IMR-90 (cell line): ENCODE data around the gene NEURL4. TPM values are rescaled to one million over a fixed set of nuclear protein-coding genes. Genes with fewer than 3 reads are reported as not detected.

ENCODE experiments used
- ATAC-seq: fragments of 200-7000 bp; cut with Tn5 transposase; 2 replicates; pipeline ENCODE4 v1.9.1; 2020; ENCODE audit warnings: low read depth, mild to moderate bottlenecking, moderate library complexity
- BruUV-seq: library from RNA; stranded (reverse); fragments of 400-500 nt; replicated peaks from 2 replicates; lab custom pipeline; 2021; lab: Mats Ljungman, UMichigan
- CTCF ChIA-PET: fragments of 300-600 bp; formaldehyde crosslinking; extraction: SDS; loops from one replicate; lab custom pipeline; 2021; ENCODE audit warnings: antibody characterized with exemption; lab: Yijun Ruan, JAX
- POLR2A ChIA-PET: fragments of 300-600 bp; sonication (Branson Sonifier 250); formaldehyde crosslinking; loops from one replicate; lab custom pipeline; 2022; ENCODE audit warnings: antibody characterized with exemption; ENCODE audit not compliant: unreplicated experiment; lab: Charles Lee
- DNase-seq: peaks from one replicate; pipeline ENCODE4 v3.0.0; 2013
- H2AFZ ChIP-seq: replicated peaks from 2 replicates; pipeline ENCODE3; 2013; ENCODE audit warnings: low read length, mild to moderate bottlenecking; ENCODE audit not compliant: poor library complexity
- H2AK5ac ChIP-seq: 2 replicates; pipeline ENCODE4 v1.6.1; 2013; ENCODE audit warnings: low read depth, low read length, inconsistent platforms
- H2AK9ac ChIP-seq: replicated peaks from 2 replicates; pipeline ENCODE3; 2013; ENCODE audit warnings: mild to moderate bottlenecking, low read depth, low read length, moderate library complexity; ENCODE audit not compliant: poor library complexity
- H2BK120ac ChIP-seq: 2 replicates; pipeline ENCODE4 v1.6.1; 2013; ENCODE audit warnings: low read depth, low read length, inconsistent platforms
- H2BK15ac ChIP-seq: 3 replicates; pipeline ENCODE4 v1.6.1; 2013; ENCODE audit warnings: low read depth, low read length, inconsistent platforms
- H2BK20ac ChIP-seq: 2 replicates; pipeline ENCODE4 v1.6.1; 2013; ENCODE audit warnings: low read depth, mild to moderate bottlenecking, inconsistent platforms, low read length, moderate library complexity
- H2BK5ac ChIP-seq: 2 replicates; pipeline ENCODE4 v1.6.1; 2013; ENCODE audit warnings: mild to moderate bottlenecking, low read depth, low read length, inconsistent platforms; ENCODE audit not compliant: poor library complexity, severe bottlenecking
- H3K14ac ChIP-seq: replicated peaks from 2 replicates; pipeline ENCODE4 v1.6.1; 2013; ENCODE audit warnings: low read depth, low read length, inconsistent platforms
- H3K18ac ChIP-seq: 2 replicates; pipeline ENCODE4 v1.6.1; 2013; ENCODE audit warnings: low read depth, low read length, control low read depth
- H3K23ac ChIP-seq: 2 replicates; pipeline ENCODE4 v1.6.1; 2013; ENCODE audit warnings: low read depth, low read length, inconsistent platforms
- H3K27ac ChIP-seq: 2 replicates; pipeline ENCODE4 v1.5.1; 2013; ENCODE audit warnings: mild to moderate bottlenecking, control low read depth, low read length; ENCODE audit not compliant: insufficient read depth
- H3K27me3 ChIP-seq: 2 replicates; pipeline ENCODE4 v1.6.1; 2013; ENCODE audit warnings: low read length; ENCODE audit not compliant: control insufficient read depth, insufficient read depth
- H3K36me3 ChIP-seq: 2 replicates; pipeline ENCODE4 v1.6.1; 2013; ENCODE audit warnings: low read length, mixed read lengths; ENCODE audit not compliant: control insufficient read depth, insufficient read depth
- H3K4ac ChIP-seq: 2 replicates; pipeline ENCODE4 v1.6.1; 2013; ENCODE audit warnings: low read depth, low read length, inconsistent platforms
- H3K4me1 ChIP-seq: 2 replicates; pipeline ENCODE4 v1.6.1; 2013; ENCODE audit warnings: low read length, mixed read lengths; ENCODE audit not compliant: control insufficient read depth, insufficient read depth
- H3K4me2 ChIP-seq: 2 replicates; pipeline ENCODE4 v1.6.1; 2013; ENCODE audit warnings: low read depth, mild to moderate bottlenecking, control low read depth, low read length, moderate library complexity
- H3K4me3 ChIP-seq: 2 replicates; pipeline ENCODE4 v1.5.1; 2013; ENCODE audit warnings: low read depth, mild to moderate bottlenecking, control low read depth, low read length, moderate library complexity; ENCODE audit not compliant: insufficient read depth
- H3K56ac ChIP-seq: 2 replicates; pipeline ENCODE4 v1.6.1; 2013; ENCODE audit warnings: low read length, inconsistent platforms; ENCODE audit not compliant: insufficient read depth; ENCODE audit errors: extremely low read depth
- H3K79me1 ChIP-seq, 2 experiments: 2 replicates each; pipeline ENCODE4 v1.6.1; 2013; ENCODE audit warnings: low read length in 2 of 2, inconsistent platforms in 1 of 2, low read depth in 1 of 2
- H3K9ac ChIP-seq: 2 replicates; pipeline ENCODE4 v1.6.1; 2013; ENCODE audit warnings: low read depth, low read length, control low read depth
- H3K9me1 ChIP-seq: 2 replicates; pipeline ENCODE4 v1.6.1; 2013; ENCODE audit warnings: low read length, inconsistent platforms; ENCODE audit not compliant: insufficient read depth
- H3K9me3 ChIP-seq: 2 replicates; pipeline ENCODE4 v1.6.1; 2013; ENCODE audit warnings: low read length; ENCODE audit not compliant: control insufficient read depth, insufficient read depth
- H4K20me1 ChIP-seq: 2 replicates; pipeline ENCODE4 v1.6.1; 2013; ENCODE audit warnings: low read length, inconsistent platforms; ENCODE audit not compliant: insufficient read depth
- H4K5ac ChIP-seq: 2 replicates; pipeline ENCODE4 v1.6.1; 2013; ENCODE audit warnings: mild to moderate bottlenecking, low read depth, low read length, control low read depth
- H4K8ac ChIP-seq, 2 experiments: 2 replicates each; pipeline ENCODE4 v1.6.1; 2013; ENCODE audit warnings: low read depth in 2 of 2, low read length in 2 of 2, control low read depth in 1 of 2, inconsistent platforms in 1 of 2
- H4K91ac ChIP-seq: 2 replicates; pipeline ENCODE4 v1.6.1; 2013; ENCODE audit warnings: low read depth, low read length, inconsistent platforms; ENCODE audit not compliant: insufficient read depth
- BHLHE40 ChIP-seq: fragments of 150-350 bp; IDR thresholded peaks from 2 replicates; pipeline ENCODE4 v1.6.1; 2016; ENCODE audit warnings: mild to moderate bottlenecking, low read depth, low read length
- CHD1 ChIP-seq: IDR thresholded peaks from 2 replicates; pipeline ENCODE4 v1.6.1; 2012; ENCODE audit warnings: low read depth, low read length, improper control_type of control experiment
- CTCF ChIP-seq: conservative IDR thresholded peaks from 2 replicates; pipeline ENCODE4 v1.5.1; 2012; ENCODE audit warnings: mild to moderate bottlenecking, low read depth, low read length, improper control_type of control experiment
- ELK1 ChIP-seq: fragments of 150-350 bp; IDR thresholded peaks from 2 replicates; pipeline ENCODE4 v1.6.1; 2016; ENCODE audit warnings: low read depth, mild to moderate bottlenecking, low read length, moderate library complexity, borderline replicate concordance
- FOS ChIP-seq: fragments of 150-350 bp; IDR thresholded peaks from 2 replicates; pipeline ENCODE4 v1.6.1; 2016; ENCODE audit warnings: low read depth, low read length
- MAFK ChIP-seq: IDR thresholded peaks from 2 replicates; pipeline ENCODE4 v1.6.1; 2012; ENCODE audit warnings: low read depth, low read length, improper control_type of control experiment
- MAZ ChIP-seq: IDR thresholded peaks from 2 replicates; pipeline ENCODE4 v1.6.1; 2012; ENCODE audit warnings: low read depth, mild to moderate bottlenecking, low read length, improper control_type of control experiment, moderate library complexity, borderline replicate concordance
- MXI1 ChIP-seq: IDR thresholded peaks from 2 replicates; pipeline ENCODE4 v1.6.1; 2012; ENCODE audit warnings: low read depth, mild to moderate bottlenecking, low read length, moderate library complexity, borderline replicate concordance
- NFE2L2 ChIP-seq: fragments of 150-350 bp; IDR thresholded peaks from 2 replicates; pipeline ENCODE4 v1.6.1; 2016; ENCODE audit warnings: low read depth, mild to moderate bottlenecking, low read length
- POLR2A ChIP-seq: IDR thresholded peaks from 2 replicates; pipeline ENCODE4 v1.6.1; 2012; ENCODE audit warnings: mild to moderate bottlenecking, low read depth, low read length
- RAD21 ChIP-seq: IDR thresholded peaks from 2 replicates; pipeline ENCODE4 v1.6.1; 2012; ENCODE audit warnings: low read length, improper control_type of control experiment
- RCOR1 ChIP-seq: IDR thresholded peaks from 2 replicates; pipeline ENCODE4 v1.6.1; 2012; ENCODE audit warnings: mild to moderate bottlenecking, low read length, improper control_type of control experiment; ENCODE audit not compliant: insufficient replicate concordance
- RFX5 ChIP-seq: IDR thresholded peaks from 2 replicates; pipeline ENCODE4 v1.8.0; 2012; ENCODE audit warnings: low read depth, mild to moderate bottlenecking, low read length, moderate library complexity
- SMC3 ChIP-seq: fragments of 150-350 bp; IDR thresholded peaks from 2 replicates; pipeline ENCODE4 v1.6.1; 2016; ENCODE audit warnings: low read depth, mild to moderate bottlenecking, antibody characterized with exemption, low read length, moderate library complexity
- WGBS, 2 experiments: methylation state at CpG; one replicate each; pipeline versions ENCODE4 v1.1.5 to v1.1.7; 2013; ENCODE audit warnings: missing lambda C conversion rate in 2 of 2; ENCODE audit not compliant: insufficient read length in 1 of 2; ENCODE audit errors: extremely low coverage in 2 of 2; 5-methylcytosine and 5-hydroxymethylcytosine counted together
- dilution Hi-C: fragments of 300-500 bp; cut with HindIII; formaldehyde crosslinking; loops from one replicate; pipeline ENCODE4 v1.14.3; 2018; ENCODE audit warnings: low sequenced_read_pairs; ENCODE audit not compliant: unreplicated experiment
- in situ Hi-C: fragments of 300-500 bp; cut with MboI; formaldehyde crosslinking; loops from 3 replicates; pipeline ENCODE4 v1.14.3; 2019; ENCODE audit warnings: low sequenced_read_pairs, inconsistent platforms, mixed read lengths
- intact Hi-C: fragments of 100-400 bp; cut with micrococcal nuclease; formaldehyde crosslinking; loops from 2 replicates; pipeline ENCODE4 v1.10.0; 2022
- polyA plus RNA-seq, 3 experiments: library from polyadenylated mRNA; depleted of rRNA; stranded (reverse); fragments of >200 nt; gene quantifications; 2 replicates each; pipeline ENCODE4 v1.2.3, GENCODE V29; 2012; ENCODE audit warnings: low replicate concordance in 1 of 3
- total RNA-seq: library from RNA; depleted of rRNA; stranded (reverse); fragments of >200 nt; gene quantifications from 2 replicates; pipeline ENCODE4 v1.2.3, GENCODE V29; 2012
- TF ChIP-seq, protein P1 (sequence below): fragments of 150-350 bp; IDR thresholded peaks from 2 replicates; pipeline ENCODE4 v1.6.1; 2017; ENCODE audit warnings: mild to moderate bottlenecking, antibody characterized with exemption, low read length, low read depth

NEURL4 gene
- total and polyA plus RNA-seq, 2 of the 4 experiments (the other 2 are of a cell fraction): 8.4 to 23.3 TPM

- no peak overlapping the region for H4K8ac ChIP-seq
- H2BK120ac ChIP-seq: no peak overlapping the region
- no peak overlapping the region for H2AK5ac ChIP-seq
- H3K9me3 ChIP-seq: no peaks in the 10 kb centered on the region
- CTCF ChIA-PET: no interaction called here
- no peak overlapping the region for H3K9ac ChIP-seq
- BruUV-seq: no TSS peak
- 88% methylated on average over 8 of the region's 15 CpGs; no CpG with 5 or more reads in 1 of the 2 experiments for WGBS, 2 experiments
- H3K27me3 ChIP-seq: no peaks in the 10 kb centered on the region
- no peak overlapping the region for H3K27ac ChIP-seq
- no peak for DNase-seq
- no peak overlapping the region for H4K5ac ChIP-seq
- no peak overlapping the region for H4K91ac ChIP-seq
- POLR2A ChIA-PET: no interaction called here
- H2BK5ac ChIP-seq: no peak overlapping the region
- intact Hi-C loops (loop anchor here (10.0 kb wide), 1 partner anchor 243 kb away; the partner anchor contains the start of gene SENP3), in situ Hi-C loops (no loop called here), dilution Hi-C loops (no loop called here)
- H3K4ac ChIP-seq: no peak overlapping the region
- H3K56ac ChIP-seq: no peak overlapping the region
- H3K14ac ChIP-seq: no peak overlapping the region
- no peak overlapping the region for H3K18ac ChIP-seq
- H2BK20ac ChIP-seq: no peak overlapping the region
- no peaks in the 10 kb centered on the region for H3K4me1 ChIP-seq
- ATAC-seq: no peak
- H3K23ac ChIP-seq: no peak overlapping the region
- peaks cover 7% of the 10 kb centered on the region for H4K20me1 ChIP-seq
- H3K79me1 ChIP-seq: peaks cover 0 to 9% of the 10 kb centered on the region in 2 experiments; a peak in 1 of 4 replicates
- no peak overlapping the region for H3K4me2 ChIP-seq
- H2BK15ac ChIP-seq: no peak overlapping the region
- no peak overlapping the region for H2AK9ac ChIP-seq
- no peak overlapping the region for H3K4me3 ChIP-seq
- H3K36me3 ChIP-seq: peaks cover 73% of the 10 kb centered on the region
- H3K9me1 ChIP-seq: no peaks in the 10 kb centered on the region
- TF ChIP-seq MAFK (no peak), SMC3 (no peak), RCOR1 (no peak), CHD1 (no peak), NFE2L2 (no peak), BHLHE40 (no peak), MAZ (no peak), MXI1 (no peak), RAD21 (no peak), ELK1 (no peak), CTCF (no peak), RFX5 (no peak), POLR2A (no peak), FOS (no peak)
- TF ChIP-seq, protein P1, sequence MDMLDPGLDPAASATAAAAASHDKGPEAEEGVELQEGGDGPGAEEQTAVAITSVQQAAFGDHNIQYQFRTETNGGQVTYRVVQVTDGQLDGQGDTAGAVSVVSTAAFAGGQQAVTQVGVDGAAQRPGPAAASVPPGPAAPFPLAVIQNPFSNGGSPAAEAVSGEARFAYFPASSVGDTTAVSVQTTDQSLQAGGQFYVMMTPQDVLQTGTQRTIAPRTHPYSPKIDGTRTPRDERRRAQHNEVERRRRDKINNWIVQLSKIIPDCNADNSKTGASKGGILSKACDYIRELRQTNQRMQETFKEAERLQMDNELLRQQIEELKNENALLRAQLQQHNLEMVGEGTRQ: no peak
- no peak overlapping the region for H2AFZ ChIP-seq
Observed at GRCh38 chr17:7321466-7321865, 7.7 kb downstream of the NEURL4 start.
